GM18870 (cell line): ENCODE data around the gene TRPT1.

Experiments
- ATAC-seq: cut with Tn5 transposase; IDR thresholded peaks from one replicate; pipeline ENCODE4 v1.9.1; 2021; ENCODE audit warnings: moderate library complexity; ENCODE audit not compliant: unreplicated experiment

TRPT1 gene

DNA sequence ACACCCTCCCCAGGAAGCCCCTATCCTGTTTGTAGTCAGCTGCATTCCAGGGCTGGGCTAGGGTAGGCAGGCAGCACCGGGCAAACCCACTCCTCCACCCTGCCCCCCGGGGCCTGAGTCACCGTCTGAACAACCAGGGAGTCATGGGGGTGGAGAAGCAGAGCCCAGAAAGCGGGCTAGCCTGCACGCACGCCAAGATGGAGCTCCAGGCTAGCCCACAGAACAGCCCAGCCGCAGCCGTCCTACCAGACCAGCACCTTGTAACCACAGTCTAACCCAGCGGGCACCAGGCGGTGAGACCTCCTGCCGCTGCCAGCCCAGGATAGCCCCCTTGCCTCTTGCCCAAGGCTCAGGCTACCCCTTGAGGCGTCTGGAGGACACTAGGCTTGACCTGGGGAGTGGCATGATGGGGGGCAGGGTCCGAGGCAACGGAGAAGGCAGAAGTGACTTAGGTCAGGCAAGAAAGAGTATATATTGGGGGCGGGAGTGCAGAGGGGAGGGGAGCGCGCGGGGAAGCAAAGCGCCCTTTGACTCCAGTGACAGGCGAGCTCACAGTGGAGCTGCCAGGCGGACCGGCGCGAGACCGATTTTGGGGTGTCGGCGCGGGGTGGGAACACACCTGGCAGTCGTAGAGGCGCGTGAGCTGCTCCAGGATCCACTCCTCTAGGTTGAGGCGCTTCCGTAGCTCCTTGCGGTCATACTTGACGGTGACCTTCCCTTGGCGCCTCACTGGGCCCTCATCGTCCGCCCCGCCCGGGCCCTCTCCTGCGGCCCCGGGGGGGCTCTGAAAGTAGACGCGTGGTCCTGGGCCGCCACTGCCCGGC, 20.0 kb upstream of the TRPT1 start:
- ATAC-seq, result no peak

- ATAC-seq, result no peak
These were observed 19.4 kb upstream of the TRPT1 start for GRCh38 chr11:64245401-64245796.

GRCh38 chr11:64244966-64245365, 19.0 kb upstream of the TRPT1 start:
- no peak for ATAC-seq

DNA sequence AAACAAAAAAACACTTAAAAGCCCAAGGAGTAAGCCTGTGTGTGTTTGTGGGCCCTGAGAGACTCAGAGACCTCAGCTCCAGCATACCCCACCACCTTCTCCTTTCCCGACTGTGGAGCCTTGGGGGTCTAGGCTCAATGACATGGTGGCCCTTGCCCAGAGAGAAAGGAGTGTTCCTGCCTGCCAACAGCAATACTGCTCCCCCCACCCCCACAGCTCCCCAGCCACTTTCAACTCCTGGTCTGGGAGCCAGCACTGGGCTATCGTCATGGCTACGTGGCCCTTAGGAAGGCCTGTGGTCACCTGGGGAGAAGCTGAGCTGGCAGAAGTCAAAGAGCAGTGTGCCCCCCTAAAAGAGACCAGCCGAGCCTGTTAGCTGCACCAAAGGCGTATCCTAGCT, 18.1 kb upstream of the TRPT1 start:
- no peak for ATAC-seq

DNA sequence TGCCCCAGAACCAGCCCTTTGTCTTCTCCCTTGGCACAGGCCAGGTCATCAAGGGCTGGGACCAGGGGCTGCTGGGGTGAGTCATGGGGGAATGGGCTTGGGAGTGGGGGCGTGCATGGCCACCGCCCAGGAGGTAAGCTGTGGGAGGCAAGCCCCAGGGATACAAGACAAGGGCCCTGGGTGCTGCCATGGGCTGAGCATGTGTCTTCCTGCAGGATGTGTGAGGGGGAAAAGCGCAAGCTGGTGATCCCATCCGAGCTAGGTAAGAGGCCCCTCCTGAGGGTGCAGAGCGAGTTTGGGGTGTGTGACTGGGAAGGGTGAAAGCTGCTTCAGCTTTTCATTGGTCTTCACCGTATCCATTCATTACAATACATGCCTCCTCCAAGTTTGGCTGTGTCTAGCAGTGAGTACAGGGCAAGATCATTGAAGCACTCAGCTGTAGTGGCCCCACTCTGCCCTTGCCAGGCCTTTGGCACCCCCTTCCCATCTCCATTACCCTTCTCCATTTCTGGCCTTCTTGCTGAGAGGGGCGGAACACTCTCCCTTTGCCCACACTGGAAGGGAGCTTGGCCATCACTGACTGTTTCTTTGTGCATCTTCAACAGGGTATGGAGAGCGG, 17.4 kb upstream of the TRPT1 start:
- no peak for ATAC-seq

DNA sequence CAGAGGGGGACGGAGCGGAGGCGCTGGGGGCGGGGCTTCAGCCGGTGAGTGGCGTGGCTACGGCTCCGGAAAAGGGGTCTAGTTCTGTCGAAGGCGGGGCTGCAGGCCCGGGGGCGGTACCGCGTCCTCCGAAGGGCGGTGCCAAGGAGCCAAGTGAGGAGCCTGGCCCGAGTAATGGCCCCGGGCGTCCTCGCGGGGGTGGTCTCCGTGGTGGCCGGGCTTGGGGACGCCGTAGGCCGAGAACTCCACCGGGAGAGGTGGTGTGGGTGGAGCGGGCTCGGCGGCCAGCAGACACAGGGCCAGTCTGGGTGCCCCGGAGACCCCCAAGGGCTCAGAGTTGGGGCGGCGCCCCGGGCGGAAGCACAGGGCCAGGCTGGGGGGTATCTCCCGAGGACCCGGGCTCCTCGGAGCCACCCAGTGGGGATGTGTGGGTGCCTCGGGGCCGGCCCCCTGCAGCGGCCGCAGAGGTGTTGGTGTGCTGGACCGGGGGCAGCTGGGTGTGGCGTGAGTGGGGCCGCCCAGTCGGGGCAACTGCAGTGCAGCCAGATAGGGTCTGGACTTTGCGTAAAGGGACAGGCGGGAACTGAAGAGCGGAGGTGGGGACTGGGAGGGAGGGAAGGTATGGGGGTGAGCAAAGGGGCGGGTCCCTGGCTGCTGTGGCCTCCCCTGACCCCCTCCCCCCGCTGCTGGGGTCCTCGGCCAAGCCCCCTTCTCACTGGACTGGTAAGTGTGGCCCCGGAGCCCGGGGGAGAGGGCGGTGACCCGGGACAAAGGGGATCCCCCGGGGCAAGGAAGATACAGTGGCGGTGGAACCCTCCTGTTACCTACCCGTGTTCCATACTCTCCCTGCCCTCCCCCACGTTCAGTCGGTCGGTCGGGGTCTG, 15.7 kb upstream of the TRPT1 start:
- peak; percentile 62 for ATAC-seq

DNA sequence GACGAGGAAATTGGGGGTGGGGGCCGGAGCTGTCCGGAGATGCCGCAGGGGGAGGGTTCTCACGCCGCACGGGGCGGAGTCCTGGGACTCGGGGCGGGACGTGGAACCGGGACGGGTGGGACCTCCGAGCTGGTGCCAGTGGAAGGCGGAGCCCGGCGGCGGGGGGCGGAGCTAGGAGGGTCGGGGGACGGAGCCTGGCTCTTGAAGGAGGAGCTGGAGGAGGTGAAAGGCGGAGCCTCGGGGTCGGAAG, 15.2 kb upstream of the TRPT1 start:
- ATAC-seq, result no peak

GRCh38 chr11:64240435-64241240, 14.7 kb upstream of the TRPT1 start, which contains the start of gene FKBP2:
FKBP2 (plus strand) TSS chr11:64241095; CDS start chr11:64242388, 1,293 bp downstream.
- peak; percentile 43 for ATAC-seq

DNA sequence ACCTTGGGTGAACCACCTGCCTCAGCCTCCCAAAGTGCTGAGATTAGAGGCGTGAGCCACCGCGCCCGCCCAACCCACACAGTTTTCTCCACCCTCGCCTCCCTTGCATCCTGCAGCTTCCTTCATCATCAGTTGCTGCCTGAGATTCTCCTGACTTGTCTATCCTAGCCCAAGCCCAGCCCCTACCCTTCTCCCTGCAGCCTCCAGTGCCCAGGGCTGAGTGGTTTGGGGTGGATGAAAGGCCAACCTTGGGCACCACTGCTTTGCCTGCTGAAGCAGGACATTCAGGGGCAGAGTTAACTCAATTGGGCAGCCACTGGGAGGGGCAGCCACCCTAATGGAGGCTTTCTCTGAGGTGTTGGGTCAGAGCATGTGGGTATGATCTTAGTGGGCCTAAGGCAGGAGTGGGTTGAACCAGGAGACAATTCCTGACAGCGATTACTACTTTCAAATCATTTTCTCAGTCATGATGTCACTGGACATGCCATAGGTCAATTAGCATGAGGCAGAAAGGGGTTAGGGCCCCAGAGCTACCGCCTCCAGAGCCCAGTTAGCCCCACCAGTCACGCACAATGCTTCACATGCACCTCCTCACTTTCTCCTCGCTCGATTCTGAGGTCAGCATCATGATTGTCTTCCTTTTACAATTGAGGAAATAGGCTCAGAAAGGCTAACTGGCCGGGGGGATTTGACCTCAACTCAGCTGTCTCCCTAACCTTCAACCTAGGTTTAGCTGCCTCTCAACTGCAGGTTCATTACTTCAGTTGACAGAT, 13.9 kb upstream of the TRPT1 start:
- ATAC-seq, result no peak

GRCh38 chr11:64238999-64239398, 13.0 kb upstream of the TRPT1 start:
- no peak for ATAC-seq

DNA sequence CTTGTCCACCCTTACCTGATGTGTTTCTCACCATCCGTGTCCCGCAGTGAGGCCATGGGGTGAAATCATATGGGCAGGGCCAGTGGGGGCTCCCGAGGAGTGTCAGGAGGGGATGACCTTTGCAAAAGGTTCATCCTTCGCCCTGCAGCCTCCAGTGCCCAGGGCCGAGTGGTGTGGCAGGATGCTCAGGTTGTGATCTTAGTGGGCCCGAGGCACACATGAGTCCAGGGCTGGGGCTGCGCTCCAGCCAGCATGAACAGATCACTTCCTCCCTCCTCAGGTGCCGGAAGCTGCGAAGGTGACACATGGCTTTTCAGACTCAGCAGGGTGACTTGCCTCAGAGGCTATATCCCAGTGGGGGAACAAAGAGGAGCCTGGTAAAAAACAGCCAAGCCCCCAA, 12.1 kb upstream of the TRPT1 start:
- no peak for ATAC-seq

DNA sequence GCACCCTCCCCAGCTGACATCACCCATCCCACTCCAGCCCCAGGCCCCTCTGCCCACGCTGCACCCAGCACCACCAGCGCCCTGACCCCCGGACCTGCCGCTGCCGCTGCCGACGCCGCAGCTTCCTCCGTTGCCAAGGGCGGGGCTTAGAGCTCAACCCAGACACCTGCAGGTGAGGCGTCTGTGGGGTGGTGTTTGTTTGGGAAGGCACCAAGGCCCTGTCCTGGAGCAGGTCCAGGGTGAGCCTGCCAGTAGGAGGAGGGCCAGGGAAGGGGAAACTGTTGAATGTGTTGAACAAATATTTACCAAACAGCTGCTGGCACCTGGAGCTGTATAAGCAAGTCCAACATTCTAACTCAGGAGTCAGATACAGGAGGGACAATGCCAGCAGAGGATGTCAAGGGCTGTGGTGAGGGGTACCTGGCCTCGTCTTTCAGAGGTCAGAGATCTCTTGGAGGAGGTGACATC, 11.5 kb upstream of the TRPT1 start:
- ATAC-seq, result no peak

GRCh38 chr11:64235437-64236161, 9.6 kb upstream of the TRPT1 start:
- no peak for ATAC-seq

- ATAC-seq, result no peak
These were observed 8.8 kb upstream of the TRPT1 start for GRCh38 chr11:64234647-64235379.

DNA sequence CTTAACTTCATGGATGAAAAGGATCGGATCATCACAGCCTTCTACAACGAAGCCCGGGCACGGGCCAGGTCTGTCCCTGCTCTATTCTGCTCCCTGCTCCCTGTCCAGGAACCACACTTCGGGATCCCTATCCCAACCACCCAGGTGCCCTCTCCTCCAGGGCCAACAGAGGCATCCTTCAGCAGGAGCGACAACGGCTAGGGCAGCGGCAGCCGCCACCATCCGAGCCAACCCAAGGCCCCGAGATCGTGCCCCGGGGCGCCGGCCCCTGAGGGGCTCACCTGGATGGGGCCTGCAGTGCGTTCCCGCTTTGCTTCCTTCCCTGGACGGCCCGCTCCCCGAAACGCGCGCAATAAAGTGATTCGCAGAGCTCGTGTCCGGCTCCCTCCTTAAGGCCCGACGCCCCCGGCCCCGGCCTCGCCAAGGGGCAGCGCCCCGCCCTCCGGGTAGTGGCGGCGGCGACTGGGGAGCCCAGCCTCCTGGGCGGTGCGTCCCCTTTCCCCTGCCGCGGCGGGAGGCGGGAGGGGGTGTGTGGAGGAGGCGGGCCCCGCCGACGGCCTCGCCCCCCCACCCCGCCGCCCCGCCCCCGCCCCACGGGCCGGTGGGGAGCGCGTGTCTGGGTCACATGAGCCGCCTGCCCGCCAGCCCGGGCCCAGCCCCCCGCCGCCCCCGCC, 8.1 kb upstream of the TRPT1 start, which contains the start of gene VEGFB:
Gene VEGFB (plus strand): TSS at position 672 of the 674 bp plus-strand sequence. CDS start 250 bp downstream, outside the sequence.
- no peak for ATAC-seq

DNA sequence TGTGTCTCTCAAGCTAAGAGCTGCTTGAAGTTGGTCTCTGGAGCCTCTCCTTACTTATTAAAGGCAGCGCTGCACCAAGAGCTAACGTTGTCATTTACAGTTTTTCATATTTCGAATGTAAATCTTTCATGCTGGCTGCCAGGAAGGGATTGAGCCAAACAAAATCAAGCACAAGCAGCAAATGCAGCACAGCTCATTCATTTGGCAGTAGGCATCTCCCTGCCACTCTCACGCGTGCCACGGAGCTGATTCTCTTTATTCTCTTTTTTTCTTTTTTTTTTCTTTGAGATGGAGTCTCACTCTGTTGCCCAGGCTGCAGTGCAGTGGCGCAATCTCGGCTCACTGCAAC, 7.0 kb upstream of the TRPT1 start:
- ATAC-seq, result no peak

GRCh38 chr11:64232182-64232966, 6.4 kb upstream of the TRPT1 start:
- no peak for ATAC-seq
